Endothelial cell of umbilical vein (primary cell): ENCODE results near the gene ADGRD2. TPM values are rescaled to one million over a fixed set of nuclear protein-coding genes. Genes with fewer than 3 reads are reported as not detected.

Experiments
- BruUV-seq: library from RNA; stranded (reverse); fragments of 400-500 nt; replicated peaks from 2 replicates; lab custom pipeline; 2021; lab: Mats Ljungman, UMichigan
- CTCF ChIA-PET: fragments of 300-600, 350-600 bp; sonication (Branson Sonifier 250); formaldehyde crosslinking; loops from one replicate; lab custom pipeline; 2021; ENCODE audit warnings: antibody characterized with exemption, inconsistent platforms; lab: Charles Lee
- POLR2A ChIA-PET: fragments of 300-600, 350-600 bp; sonication (Branson Sonifier 250); formaldehyde crosslinking; loops from one replicate; lab custom pipeline; 2021; ENCODE audit warnings: antibody characterized with exemption, inconsistent platforms; lab: Charles Lee
- DNase-seq: peaks from one replicate; pipeline ENCODE4 v3.0.0-alpha.2; 2011; ENCODE audit warnings: low read depth, low spot score
- FAIRE-seq: peaks from 2 replicates; lab custom pipeline; 2011; peaks lifted over from hg19 to GRCh38; lab: Jason Lieb, UNC
- H2AFZ ChIP-seq: 2 replicates; pipeline ENCODE4 v1.6.0; 2012; ENCODE audit warnings: low read depth, low read length, control low read depth, inconsistent platforms
- H3K27ac ChIP-seq: 2 replicates; pipeline ENCODE4 v1.5.1; 2011; ENCODE audit warnings: low read depth, mild to moderate bottlenecking, control low read depth, low read length, moderate library complexity; ENCODE audit not compliant: insufficient read depth
- H3K27me3 ChIP-seq, 2 experiments: 2 replicates each; pipeline versions ENCODE4 v1.6.0 to v1.6.1; 2011; ENCODE audit warnings: low read length in 2 of 2, mixed read lengths in 1 of 2; ENCODE audit not compliant: control insufficient read depth in 2 of 2, insufficient read depth in 2 of 2
- H3K36me3 ChIP-seq, 2 experiments: 2 replicates in 1 of 2; 3 replicates in 1 of 2; pipeline ENCODE4 v1.5.1; 2011; ENCODE audit warnings: low read length in 2 of 2, mild to moderate bottlenecking in 1 of 2, moderate library complexity in 1 of 2; ENCODE audit not compliant: control insufficient read depth in 2 of 2, insufficient read depth in 2 of 2; ENCODE audit errors: extremely low read depth in 1 of 2
- H3K4me1 ChIP-seq: 3 replicates; pipeline ENCODE4 v1.5.1; 2011; ENCODE audit warnings: mild to moderate bottlenecking, low read length; ENCODE audit not compliant: control insufficient read depth, insufficient read depth; ENCODE audit errors: extremely low read depth
- H3K4me2 ChIP-seq: 2 replicates; pipeline ENCODE4 v1.6.1; 2011; ENCODE audit warnings: low read length, control low read depth, mixed read lengths; ENCODE audit not compliant: insufficient read depth
- H3K4me3 ChIP-seq, 3 experiments: fragments of 200-600 bp in 1 of 3; sonication (generic), shearing (Covaris generic) in 1 of 3; replicated peaks in 1 of 3; 2 replicates each; pipeline ENCODE4 v1.5.1; 2011 to 2016; ENCODE audit warnings: control low read depth in 3 of 3, low read length in 3 of 3, mild to moderate bottlenecking in 2 of 3, inconsistent platforms in 1 of 3, low read depth in 1 of 3, moderate library complexity in 1 of 3; ENCODE audit not compliant: insufficient read depth in 1 of 3
- H3K79me2 ChIP-seq: 2 replicates; pipeline ENCODE4 v1.6.0; 2012; ENCODE audit warnings: low read length, inconsistent platforms; ENCODE audit not compliant: control insufficient read depth, insufficient read depth
- H3K9ac ChIP-seq: replicated peaks from 2 replicates; pipeline ENCODE3; 2011; ENCODE audit warnings: low read length, control low read depth; ENCODE audit not compliant: insufficient read depth; ENCODE audit errors: extremely low read depth
- H3K9me1 ChIP-seq: replicated peaks from 3 replicates; pipeline ENCODE4 v1.6.0; 2011; ENCODE audit warnings: mild to moderate bottlenecking, low read length; ENCODE audit not compliant: control insufficient read depth, insufficient read depth; ENCODE audit errors: extremely low read depth
- H3K9me3 ChIP-seq: replicated peaks from 2 replicates; pipeline ENCODE4 v1.5.1; 2012; ENCODE audit warnings: low read length, inconsistent platforms; ENCODE audit not compliant: control insufficient read depth, insufficient read depth
- H4K20me1 ChIP-seq: replicated peaks from 2 replicates; pipeline ENCODE3; 2011; ENCODE audit warnings: mild to moderate bottlenecking, low read length; ENCODE audit not compliant: control insufficient read depth, insufficient read depth; ENCODE audit errors: extremely low read depth
- CTCF ChIP-seq, 2 donors: IDR thresholded peaks; 1 replicate in 1 of 2; 2 replicates in 1 of 2; pipeline ENCODE4 v1.5.1; 2011; ENCODE audit warnings: low read length in 2 of 2, mild to moderate bottlenecking in 2 of 2, moderate library complexity in 2 of 2, control low read depth in 1 of 2, inconsistent platforms in 1 of 2, low read depth in 1 of 2; ENCODE audit not compliant: insufficient read depth in 1 of 2; ENCODE audit errors: extremely low read depth in 1 of 2
- EZH2 ChIP-seq: IDR thresholded peaks from 2 replicates; pipeline ENCODE4 v1.6.1; 2012; ENCODE audit warnings: borderline replicate concordance, low read depth, mild to moderate bottlenecking, moderate library complexity, low read length, inconsistent platforms; ENCODE audit not compliant: severe bottlenecking
- FOS ChIP-seq: IDR thresholded peaks from 2 replicates; pipeline ENCODE4 v1.6.1; 2011; ENCODE audit warnings: mild to moderate bottlenecking, low read length, moderate library complexity, borderline replicate concordance; ENCODE audit not compliant: insufficient read depth
- GATA2 ChIP-seq: IDR thresholded peaks from 2 replicates; pipeline ENCODE4 v1.7.0; 2011; ENCODE audit warnings: low read depth, mild to moderate bottlenecking, moderate library complexity, mixed read lengths, low read length; ENCODE audit not compliant: insufficient read length, insufficient read depth
- JUN ChIP-seq: IDR thresholded peaks from 2 replicates; pipeline ENCODE4 v1.6.1; 2011; ENCODE audit warnings: borderline replicate concordance, low read depth; ENCODE audit not compliant: insufficient read length, insufficient read depth
- MAX ChIP-seq: IDR thresholded peaks from 2 replicates; pipeline ENCODE4 v1.6.1; 2011; ENCODE audit not compliant: insufficient read depth, insufficient read length
- MYC ChIP-seq: IDR thresholded peaks from one replicate; pipeline ENCODE4 v1.6.1; 2011; ENCODE audit warnings: mild to moderate bottlenecking, low read depth, low read length
- POLR2A ChIP-seq: IDR thresholded peaks from 2 replicates; pipeline ENCODE4 v1.6.1; 2012; ENCODE audit warnings: low read depth, mild to moderate bottlenecking, control low read depth, low read length
- POLR2AphosphoS5 ChIP-seq: IDR thresholded peaks from 2 replicates; pipeline ENCODE4 v1.6.1; 2012; ENCODE audit warnings: low read depth, mild to moderate bottlenecking, control low read depth, low read length, moderate library complexity; ENCODE audit not compliant: insufficient read depth
- dilution Hi-C: fragments of 300-500 bp; cut with MboI; formaldehyde crosslinking; loops from one replicate; pipeline ENCODE4 v1.15.0; 2019; ENCODE audit warnings: low sequenced_read_pairs; ENCODE audit not compliant: extremely low pct_ligation_motif_present
- intact Hi-C: fragments of 100-400 bp; cut with micrococcal nuclease; formaldehyde crosslinking; loops from one replicate; pipeline ENCODE4 v1.10.0; 2022
- polyA plus RNA-seq, 4 experiments: library from polyadenylated mRNA; depleted of rRNA in 3 of 4; stranded (reverse) in 3 of 4; unstranded in 1 of 4; fragments of >200 nt; gene quantifications; 2 replicates each; pipeline versions ENCODE4 v1.2.1 to v1.2.3, GENCODE V29; 2011 to 2012; ENCODE audit warnings: missing spikeins in 1 of 4
- total RNA-seq: library from RNA; stranded (reverse); gene quantifications from 2 replicates; pipeline ENCODE4 v1.2.3, GENCODE V29; 2021

ADGRD2 gene
- total and polyA plus RNA-seq, 2 donors (not counting 3 experiments of a cell fraction or from before 2014, with no cell fraction given) = not detected

GRCh38 chr9:124470726-124471125, 20.5 kb downstream of the ADGRD2 start:
- no TSS peak for BruUV-seq
- no peaks in the 10 kb centered on the region for H3K79me2 ChIP-seq
- no peak overlapping the region for H3K27ac ChIP-seq
- H3K27me3 ChIP-seq = no peaks in the 10 kb centered on the region
- H4K20me1 ChIP-seq = no peaks in the 10 kb centered on the region
- H3K9me3 ChIP-seq = no peaks in the 10 kb centered on the region
- DNase-seq (no peak), FAIRE-seq (no peak)
- POLR2A ChIA-PET = no interaction called here
- TF ChIP-seq POLR2AphosphoS5 (no peak), POLR2A (no peak), FOS (no peak), CTCF (IDR thresholded peaks at IDR 0.05; ENCODE audit: extremely low read depth in 1 of 2, insufficient read depth in 1 of 2, low read depth in 1 of 2, low read length in 2 of 2) (no peak), JUN (no peak), MAX (no peak), EZH2 (no peak), MYC (no peak), GATA2 (no peak)
- dilution Hi-C loops (no loop called here), intact Hi-C loops (no loop called here)
- no peak overlapping the region for H3K4me3 ChIP-seq
- H3K9me1 ChIP-seq = no peaks in the 10 kb centered on the region
- H2AFZ ChIP-seq = no peak overlapping the region
- CTCF ChIA-PET = interaction anchor here (1.0 kb wide), 1 partner anchor 16 kb away, joined by 3 read pairs; no protein-coding TSS in a partner anchor
- H3K4me1 ChIP-seq = no peaks in the 10 kb centered on the region
- no peak overlapping the region for H3K9ac ChIP-seq
- H3K36me3 ChIP-seq = no peaks in the 10 kb centered on the region
- no peak overlapping the region for H3K4me2 ChIP-seq
